Measurements from ENCODE around the gene MAP3K13. TPM values are rescaled to one million over a fixed set of nuclear protein-coding genes. Genes with fewer than 3 reads are reported as not detected.
"Not testable (repeated sequence)": the region's sequence is repeated elsewhere in the genome, so short reads cannot be mapped to it uniquely, and the experiment has no call there.

The MAP3K13 gene
- total RNA-seq, 1 experiment from 2014 or later, result 9.1 TPM

DNA sequence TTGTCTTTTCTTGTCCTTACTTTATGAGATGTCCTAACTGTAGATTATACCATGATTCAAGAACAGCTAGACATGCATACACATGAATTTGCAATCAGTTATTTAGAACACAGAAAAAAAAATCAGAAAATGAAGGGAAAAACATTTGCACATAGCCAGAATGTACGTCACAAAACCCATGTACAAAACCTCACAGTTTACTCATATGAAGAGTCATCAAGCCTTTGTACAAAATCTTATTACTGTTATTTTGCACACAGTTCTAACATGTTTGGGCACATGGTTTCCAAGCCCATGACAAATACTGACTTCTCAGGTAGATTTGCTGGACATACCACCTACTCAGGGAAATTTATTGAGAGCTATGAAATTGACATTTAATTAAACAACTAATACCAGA is 48.2 kb downstream of the MAP3K13 start:
- DNase-seq (ENCODE audit: low spot score) (no peak), ATAC-seq (no peak)
- no peak overlapping the region for H3K27ac Mint-ChIP-seq
- no peaks in the 10 kb centered on the region for H3K36me3 Mint-ChIP-seq
- H3K4me1 Mint-ChIP-seq, result peaks cover 3% of the 10 kb centered on the region; the same call in 1 of the 2 replicates
- POLR2A ChIA-PET, result no interaction called here
- CTCF ChIA-PET, result no interaction called here
- no peaks in the 10 kb centered on the region for H3K9me3 Mint-ChIP-seq
- TF ChIP-seq JAZF1 (CRISPR knock-in tag; IDR thresholded peaks at IDR 0.05) (no peak), ZBTB21 (CRISPR knock-in tag; IDR thresholded peaks at IDR 0.05; ENCODE audit: borderline replicate concordance) (no peak), EMX1 (CRISPR knock-in tag; IDR thresholded peaks at IDR 0.05) (no peak)
- TF ChIP-seq, protein P1, sequence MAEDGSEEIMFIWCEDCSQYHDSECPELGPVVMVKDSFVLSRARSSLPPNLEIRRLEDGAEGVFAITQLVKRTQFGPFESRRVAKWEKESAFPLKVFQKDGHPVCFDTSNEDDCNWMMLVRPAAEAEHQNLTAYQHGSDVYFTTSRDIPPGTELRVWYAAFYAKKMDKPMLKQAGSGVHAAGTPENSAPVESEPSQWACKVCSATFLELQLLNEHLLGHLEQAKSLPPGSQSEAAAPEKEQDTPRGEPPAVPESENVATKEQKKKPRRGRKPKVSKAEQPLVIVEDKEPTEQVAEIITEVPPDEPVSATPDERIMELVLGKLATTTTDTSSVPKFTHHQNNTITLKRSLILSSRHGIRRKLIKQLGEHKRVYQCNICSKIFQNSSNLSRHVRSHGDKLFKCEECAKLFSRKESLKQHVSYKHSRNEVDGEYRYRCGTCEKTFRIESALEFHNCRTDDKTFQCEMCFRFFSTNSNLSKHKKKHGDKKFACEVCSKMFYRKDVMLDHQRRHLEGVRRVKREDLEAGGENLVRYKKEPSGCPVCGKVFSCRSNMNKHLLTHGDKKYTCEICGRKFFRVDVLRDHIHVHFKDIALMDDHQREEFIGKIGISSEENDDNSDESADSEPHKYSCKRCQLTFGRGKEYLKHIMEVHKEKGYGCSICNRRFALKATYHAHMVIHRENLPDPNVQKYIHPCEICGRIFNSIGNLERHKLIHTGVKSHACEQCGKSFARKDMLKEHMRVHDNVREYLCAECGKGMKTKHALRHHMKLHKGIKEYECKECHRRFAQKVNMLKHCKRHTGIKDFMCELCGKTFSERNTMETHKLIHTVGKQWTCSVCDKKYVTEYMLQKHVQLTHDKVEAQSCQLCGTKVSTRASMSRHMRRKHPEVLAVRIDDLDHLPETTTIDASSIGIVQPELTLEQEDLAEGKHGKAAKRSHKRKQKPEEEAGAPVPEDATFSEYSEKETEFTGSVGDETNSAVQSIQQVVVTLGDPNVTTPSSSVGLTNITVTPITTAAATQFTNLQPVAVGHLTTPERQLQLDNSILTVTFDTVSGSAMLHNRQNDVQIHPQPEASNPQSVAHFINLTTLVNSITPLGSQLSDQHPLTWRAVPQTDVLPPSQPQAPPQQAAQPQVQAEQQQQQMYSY (CRISPR knock-in tag; IDR thresholded peaks at IDR 0.05), result no peak
- TF ChIP-seq, protein P2, sequence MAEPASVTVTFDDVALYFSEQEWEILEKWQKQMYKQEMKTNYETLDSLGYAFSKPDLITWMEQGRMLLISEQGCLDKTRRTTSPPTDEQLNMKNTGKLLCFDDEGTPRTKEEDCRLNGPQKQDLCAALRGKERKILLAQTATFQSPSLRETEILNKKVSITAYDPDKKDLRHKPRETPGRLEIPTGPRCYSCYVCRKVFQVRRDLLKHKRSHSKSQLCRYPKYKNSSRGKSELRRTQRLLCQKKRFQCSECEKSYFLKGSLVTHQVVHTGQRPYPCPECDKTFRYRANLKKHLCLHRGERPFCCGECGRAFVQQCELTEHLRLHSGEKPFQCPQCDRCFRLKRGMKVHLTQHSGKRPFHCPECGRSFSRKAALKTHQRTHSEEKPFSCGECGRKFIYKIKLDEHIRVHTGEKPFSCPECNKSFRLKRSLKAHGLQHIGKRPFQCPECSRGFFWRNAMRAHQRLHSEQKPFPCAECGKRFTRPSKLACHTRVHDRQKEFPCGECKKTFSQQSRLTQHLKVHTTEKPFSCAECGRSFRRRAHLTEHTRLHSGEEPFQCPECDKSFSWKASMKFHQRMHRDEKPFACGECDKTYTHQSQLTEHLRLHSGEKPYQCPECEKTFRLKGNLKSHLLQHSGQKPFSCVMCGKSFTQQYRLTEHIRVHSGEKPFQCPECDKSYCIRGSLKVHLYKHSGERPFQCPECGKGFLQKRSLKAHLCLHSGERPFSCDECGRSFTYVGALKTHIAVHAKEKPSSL (CRISPR knock-in tag; conservative IDR thresholded peaks at IDR 0.05), result no peak
- H3K4me3 Mint-ChIP-seq, result no peak overlapping the region
- H3K27me3 Mint-ChIP-seq (ENCODE audit: low read depth), result no peaks in the 10 kb centered on the region

DNA sequence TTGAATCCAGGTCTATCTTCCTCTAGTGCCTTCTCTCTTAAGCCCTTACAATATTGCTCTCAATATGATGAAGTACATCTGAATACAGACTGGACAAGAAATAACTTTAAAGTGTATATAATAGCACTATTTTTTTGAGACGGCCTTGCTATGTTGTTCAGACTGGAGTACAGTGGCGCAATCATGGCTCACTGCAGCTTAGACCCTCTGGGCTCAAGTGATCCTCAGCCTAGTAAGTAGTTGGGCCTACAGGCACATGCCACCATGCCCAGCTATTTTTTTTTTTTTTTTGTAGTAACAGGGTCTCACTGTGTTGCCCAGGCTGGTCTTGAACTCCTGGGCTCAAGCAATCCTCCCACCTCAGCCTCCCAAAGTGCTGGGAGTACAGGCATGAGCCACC is 53.6 kb downstream of the MAP3K13 start:
- Mint-ChIP-seq H3K4me3 (no peak overlapping the region), H3K27me3 (ENCODE audit: low read depth) (no peaks in the 10 kb centered on the region; the same call in 1 of the 2 replicates), H3K27ac (no peak overlapping the region), H3K4me1 (no peaks in the 10 kb centered on the region), H3K36me3 (no peaks in the 10 kb centered on the region), H3K9me3 (no peaks in the 10 kb centered on the region)
- POLR2A ChIA-PET, result no interaction called here
- CTCF ChIA-PET, result no interaction called here
- ATAC-seq (no peak), DNase-seq (ENCODE audit: low spot score) (no peak)
- TF ChIP-seq TEAD1 (CRISPR knock-in tag; IDR thresholded peaks at IDR 0.05), result no peak
- no peak for TF ChIP-seq GTF2I (CRISPR knock-in tag; conservative IDR thresholded peaks at IDR 0.05)
- TF ChIP-seq, protein P3, sequence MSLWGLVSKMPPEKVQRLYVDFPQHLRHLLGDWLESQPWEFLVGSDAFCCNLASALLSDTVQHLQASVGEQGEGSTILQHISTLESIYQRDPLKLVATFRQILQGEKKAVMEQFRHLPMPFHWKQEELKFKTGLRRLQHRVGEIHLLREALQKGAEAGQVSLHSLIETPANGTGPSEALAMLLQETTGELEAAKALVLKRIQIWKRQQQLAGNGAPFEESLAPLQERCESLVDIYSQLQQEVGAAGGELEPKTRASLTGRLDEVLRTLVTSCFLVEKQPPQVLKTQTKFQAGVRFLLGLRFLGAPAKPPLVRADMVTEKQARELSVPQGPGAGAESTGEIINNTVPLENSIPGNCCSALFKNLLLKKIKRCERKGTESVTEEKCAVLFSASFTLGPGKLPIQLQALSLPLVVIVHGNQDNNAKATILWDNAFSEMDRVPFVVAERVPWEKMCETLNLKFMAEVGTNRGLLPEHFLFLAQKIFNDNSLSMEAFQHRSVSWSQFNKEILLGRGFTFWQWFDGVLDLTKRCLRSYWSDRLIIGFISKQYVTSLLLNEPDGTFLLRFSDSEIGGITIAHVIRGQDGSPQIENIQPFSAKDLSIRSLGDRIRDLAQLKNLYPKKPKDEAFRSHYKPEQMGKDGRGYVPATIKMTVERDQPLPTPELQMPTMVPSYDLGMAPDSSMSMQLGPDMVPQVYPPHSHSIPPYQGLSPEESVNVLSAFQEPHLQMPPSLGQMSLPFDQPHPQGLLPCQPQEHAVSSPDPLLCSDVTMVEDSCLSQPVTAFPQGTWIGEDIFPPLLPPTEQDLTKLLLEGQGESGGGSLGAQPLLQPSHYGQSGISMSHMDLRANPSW (CRISPR knock-in tag; conservative IDR thresholded peaks at IDR 0.05; ENCODE audit: low read depth), result no peak
- no peak for TF ChIP-seq ZNF121 (CRISPR knock-in tag; IDR thresholded peaks at IDR 0.05)
- no peak for TF ChIP-seq ETV6 (CRISPR knock-in tag; IDR thresholded peaks at IDR 0.05)
- TF ChIP-seq SOX15 (CRISPR knock-in tag; IDR thresholded peaks at IDR 0.05), result no peak
- no peak for TF ChIP-seq RELA (CRISPR knock-in tag; IDR thresholded peaks at IDR 0.05; ENCODE audit: borderline replicate concordance)
- TF ChIP-seq, protein P4, sequence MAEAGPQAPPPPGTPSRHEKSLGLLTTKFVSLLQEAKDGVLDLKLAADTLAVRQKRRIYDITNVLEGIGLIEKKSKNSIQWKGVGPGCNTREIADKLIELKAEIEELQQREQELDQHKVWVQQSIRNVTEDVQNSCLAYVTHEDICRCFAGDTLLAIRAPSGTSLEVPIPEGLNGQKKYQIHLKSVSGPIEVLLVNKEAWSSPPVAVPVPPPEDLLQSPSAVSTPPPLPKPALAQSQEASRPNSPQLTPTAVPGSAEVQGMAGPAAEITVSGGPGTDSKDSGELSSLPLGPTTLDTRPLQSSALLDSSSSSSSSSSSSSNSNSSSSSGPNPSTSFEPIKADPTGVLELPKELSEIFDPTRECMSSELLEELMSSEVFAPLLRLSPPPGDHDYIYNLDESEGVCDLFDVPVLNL (CRISPR knock-in tag; IDR thresholded peaks at IDR 0.05; ENCODE audit: borderline replicate concordance, low read depth), result no peak
- no peak for TF ChIP-seq ZNF396 (CRISPR knock-in tag; IDR thresholded peaks at IDR 0.05; ENCODE audit: borderline replicate concordance)
- TF ChIP-seq, protein P5, sequence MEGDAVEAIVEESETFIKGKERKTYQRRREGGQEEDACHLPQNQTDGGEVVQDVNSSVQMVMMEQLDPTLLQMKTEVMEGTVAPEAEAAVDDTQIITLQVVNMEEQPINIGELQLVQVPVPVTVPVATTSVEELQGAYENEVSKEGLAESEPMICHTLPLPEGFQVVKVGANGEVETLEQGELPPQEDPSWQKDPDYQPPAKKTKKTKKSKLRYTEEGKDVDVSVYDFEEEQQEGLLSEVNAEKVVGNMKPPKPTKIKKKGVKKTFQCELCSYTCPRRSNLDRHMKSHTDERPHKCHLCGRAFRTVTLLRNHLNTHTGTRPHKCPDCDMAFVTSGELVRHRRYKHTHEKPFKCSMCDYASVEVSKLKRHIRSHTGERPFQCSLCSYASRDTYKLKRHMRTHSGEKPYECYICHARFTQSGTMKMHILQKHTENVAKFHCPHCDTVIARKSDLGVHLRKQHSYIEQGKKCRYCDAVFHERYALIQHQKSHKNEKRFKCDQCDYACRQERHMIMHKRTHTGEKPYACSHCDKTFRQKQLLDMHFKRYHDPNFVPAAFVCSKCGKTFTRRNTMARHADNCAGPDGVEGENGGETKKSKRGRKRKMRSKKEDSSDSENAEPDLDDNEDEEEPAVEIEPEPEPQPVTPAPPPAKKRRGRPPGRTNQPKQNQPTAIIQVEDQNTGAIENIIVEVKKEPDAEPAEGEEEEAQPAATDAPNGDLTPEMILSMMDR (IDR thresholded peaks at IDR 0.05), result no peak

DNA sequence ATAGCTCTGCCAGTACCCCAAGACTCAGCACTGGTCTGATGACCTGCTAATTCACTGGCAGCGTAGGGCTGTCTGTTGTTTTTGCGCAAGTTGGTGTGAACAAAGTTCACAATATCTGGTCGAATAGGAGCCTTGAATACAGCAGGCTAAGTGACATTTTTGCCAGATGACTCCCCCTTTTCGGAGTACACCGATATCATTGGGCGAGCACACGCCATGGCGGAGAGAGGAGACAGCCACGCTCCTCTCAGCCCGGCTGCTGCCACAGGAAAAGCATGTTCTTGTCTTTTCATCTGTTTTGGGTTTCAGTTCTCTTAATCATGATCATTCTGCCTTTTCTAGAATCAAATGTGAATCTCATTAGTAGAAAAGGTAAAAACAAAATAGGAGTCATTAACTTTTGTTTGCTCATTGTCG is 55.6 kb downstream of the MAP3K13 start:
- POLR2A ChIA-PET, CTCF ChIA-PET: not testable (repeated sequence)

More for the DNA sequence above, 55.6 kb downstream of the MAP3K13 start:
- not testable (repeated sequence) for H3K36me3 Mint-ChIP-seq; H3K27ac Mint-ChIP-seq; H3K4me3 Mint-ChIP-seq; DNase-seq (ENCODE audit: low spot score); H3K27me3 Mint-ChIP-seq (ENCODE audit: low read depth); ATAC-seq; H3K9me3 Mint-ChIP-seq; H3K4me1 Mint-ChIP-seq

Data from WTC11 (cell line).